RWPE2 (cell line): ENCODE measurements around the gene JOSD2.
A peak's percentile ranks its signal among the peaks of the same experiment; 100 is the strongest.

Experiments
- ATAC-seq: fragments of 200-7000 bp; cut with Tn5 transposase; 3 replicates; pipeline ENCODE4 v1.9.1; 2021; ENCODE audit warnings: low read depth
- DNase-seq: peaks from one replicate; pipeline ENCODE4 v3.0.0-alpha.2; 2020; ENCODE audit warnings: low spot score
- H3K27ac ChIP-seq: fragments of 450-650 bp; 2 replicates; pipeline ENCODE4 v1.5.1; 2017; ENCODE audit warnings: mild to moderate bottlenecking; ENCODE audit not compliant: poor library complexity, severe bottlenecking
- H3K27me3 ChIP-seq: fragments of 250-450 bp; sonication (Bioruptor Pico); 2 replicates; pipeline ENCODE4 v1.5.1; 2021; ENCODE audit warnings: mild to moderate bottlenecking, moderate library complexity; ENCODE audit not compliant: insufficient read depth, poor library complexity, severe bottlenecking
- H3K36me3 ChIP-seq: fragments of 250-450 bp; sonication (Bioruptor Pico); 2 replicates; pipeline ENCODE4 v1.5.1; 2020; ENCODE audit warnings: low read depth, mild to moderate bottlenecking, moderate library complexity
- H3K4me1 ChIP-seq: fragments of 250-450 bp; sonication (Bioruptor Pico); 2 replicates; pipeline ENCODE4 v1.5.1; 2021; ENCODE audit warnings: mild to moderate bottlenecking, moderate library complexity; ENCODE audit not compliant: insufficient read depth, poor library complexity, severe bottlenecking
- H3K4me3 ChIP-seq: fragments of 250-450 bp; sonication (Bioruptor Pico); 2 replicates; pipeline ENCODE4 v1.5.1; 2021; ENCODE audit warnings: mild to moderate bottlenecking, moderate library complexity; ENCODE audit not compliant: severe bottlenecking
- H3K9me3 ChIP-seq: fragments of 250-450 bp; sonication (Bioruptor Pico); 2 replicates; pipeline ENCODE4 v1.5.1; 2021; ENCODE audit warnings: mild to moderate bottlenecking, moderate library complexity; ENCODE audit not compliant: severe bottlenecking
- CTCF ChIP-seq: fragments of 450-650 bp; IDR thresholded peaks from one replicate; pipeline ENCODE4 v1.5.1; 2017; ENCODE audit warnings: mild to moderate bottlenecking, moderate library complexity; ENCODE audit not compliant: poor library complexity, severe bottlenecking

The JOSD2 gene

GRCh38 chr19:50478901-50479715 lies 31.9 kb downstream of the JOSD2 start:
- ATAC-seq: no peak
- H3K36me3 ChIP-seq: peaks cover 14% of the 10 kb centered on the region

GRCh38 chr19:50477751-50478515 lies 33.1 kb downstream of the JOSD2 start:
- H3K27ac ChIP-seq: no peak overlapping the region
- H3K4me1 ChIP-seq: no peaks in the 10 kb centered on the region
- no peak overlapping the region for H3K4me3 ChIP-seq
- no peaks in the 10 kb centered on the region for H3K27me3 ChIP-seq
- DNase-seq: no peak
- peaks cover 14% of the 10 kb centered on the region for H3K36me3 ChIP-seq
- ATAC-seq: no peak
- TF ChIP-seq CTCF: no peak
- no peaks in the 10 kb centered on the region for H3K9me3 ChIP-seq

More at GRCh38 chr19:50478901-50479715, 31.9 kb downstream of the JOSD2 start:
- no peak overlapping the region for H3K27ac ChIP-seq
- H3K9me3 ChIP-seq: no peaks in the 10 kb centered on the region
- no peak for DNase-seq
- no peak overlapping the region for H3K4me3 ChIP-seq
- peak; percentile 31 for TF ChIP-seq CTCF
- no peaks in the 10 kb centered on the region for H3K4me1 ChIP-seq
- H3K27me3 ChIP-seq: no peaks in the 10 kb centered on the region

DNA sequence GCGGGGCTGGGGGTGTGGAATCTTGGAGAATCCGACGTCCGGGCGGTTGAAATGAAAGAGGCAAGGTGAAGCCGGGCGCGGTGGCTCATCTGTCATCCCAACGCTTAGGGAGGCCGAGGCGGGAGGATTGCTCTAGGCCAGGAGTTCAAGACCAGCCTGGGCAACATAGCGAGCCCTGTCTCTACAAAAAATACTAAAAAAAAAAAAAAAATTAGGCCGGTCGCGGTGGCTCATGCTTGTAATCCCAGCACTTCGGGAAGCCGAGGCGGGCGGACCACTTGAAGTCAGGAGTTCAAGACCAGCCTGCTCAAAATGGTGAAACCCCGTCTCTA lies 34.1 kb downstream of the JOSD2 start:
- Histone ChIP-seq H3K4me3 (peak overlapping the region; percentile 59), H3K27ac (peak overlapping the region; percentile 35), H3K27me3 (no peaks in the 10 kb centered on the region), H3K36me3 (peaks cover 14% of the 10 kb centered on the region), H3K9me3 (no peaks in the 10 kb centered on the region), H3K4me1 (no peaks in the 10 kb centered on the region)
- ATAC-seq (no peak), DNase-seq (no peak)
- TF ChIP-seq CTCF: no peak

- no peaks in the 10 kb centered on the region for H3K27me3 ChIP-seq
- ATAC-seq (peak; percentile 89), DNase-seq (peak; percentile 93)
- H3K36me3 ChIP-seq: peaks cover 14% of the 10 kb centered on the region
- H3K9me3 ChIP-seq: no peaks in the 10 kb centered on the region
- no peak for TF ChIP-seq CTCF
- H3K4me1 ChIP-seq: no peaks in the 10 kb centered on the region
- H3K4me3 ChIP-seq: peak within 1 kb of the TSS; percentile 59
- peak within 1 kb of the TSS; percentile 35 for H3K27ac ChIP-seq
Measured at GRCh38 chr19:50476224-50476906, 34.6 kb downstream of the JOSD2 start, which contains the start of the genes EMC10 and GARIN5A. Gene EMC10, plus strand, starts transcription at chr19:50476507. Its CDS starts 38 bp downstream, at chr19:50476545. Gene GARIN5A, minus strand, starts transcription at chr19:50476848. Its CDS starts 460 bp downstream, at chr19:50476388.
